Stimulated activated CD4-positive, alpha-beta T cell treated with anti-CD3 and anti-CD28 coated beads, Interleukin-4, amount 100 ng/mL, for 1 hour (primary cell): ENCODE measurements around the gene COQ10A.
A peak's percentile ranks its signal among the peaks of the same experiment; 100 is the strongest.

Experiments used
- DNase-seq: peaks from one replicate; pipeline ENCODE4 v3.0.0-alpha.2; 2020

The COQ10A gene

DNA sequence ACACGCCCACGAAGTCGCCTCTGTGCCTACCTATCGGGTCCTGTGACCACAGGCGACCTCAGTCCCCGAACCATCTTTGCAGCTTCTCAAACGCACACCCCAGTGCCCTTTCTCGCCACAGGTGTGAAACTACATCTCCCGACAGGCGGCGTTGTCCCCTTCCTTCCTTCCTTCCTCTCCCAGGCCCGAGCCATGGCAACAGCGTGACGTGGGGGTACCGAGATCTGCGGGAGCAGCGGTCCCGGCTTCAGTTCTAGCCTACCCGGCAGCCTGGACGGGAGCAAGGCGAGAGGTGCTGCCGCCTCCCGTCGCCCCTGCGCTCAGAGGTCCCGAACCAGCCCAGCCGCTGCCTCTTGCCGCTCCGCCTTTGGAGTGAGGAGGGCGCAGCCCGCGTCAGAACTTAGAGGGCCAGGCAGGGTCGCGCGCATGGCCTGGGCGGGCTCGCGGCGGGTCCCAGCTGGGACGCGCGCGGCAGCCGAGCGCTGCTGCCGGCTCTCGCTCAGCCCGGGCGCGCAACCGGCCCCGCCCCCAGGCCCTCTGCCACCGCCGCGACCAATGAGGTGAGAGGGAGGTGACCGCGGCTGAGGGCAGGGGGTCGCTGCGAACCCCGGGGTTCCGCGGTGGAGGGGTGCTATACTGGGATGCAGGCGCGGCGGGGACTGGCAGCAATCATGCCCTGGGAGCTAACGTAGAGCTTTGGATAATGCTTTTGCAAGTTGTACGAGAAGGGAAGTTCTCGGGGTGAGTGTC lies at the start of gene COQ10A:
Gene COQ10A, plus strand, starts transcription at position 250 of the 750 bp plus-strand sequence. Its CDS starts 177 bp downstream, at position 427.
- peak; percentile 83 for DNase-seq

- no peak for DNase-seq
Observed at GRCh38 chr12:56219840-56220239, 46.9 kb upstream of the COQ10A start.

DNA sequence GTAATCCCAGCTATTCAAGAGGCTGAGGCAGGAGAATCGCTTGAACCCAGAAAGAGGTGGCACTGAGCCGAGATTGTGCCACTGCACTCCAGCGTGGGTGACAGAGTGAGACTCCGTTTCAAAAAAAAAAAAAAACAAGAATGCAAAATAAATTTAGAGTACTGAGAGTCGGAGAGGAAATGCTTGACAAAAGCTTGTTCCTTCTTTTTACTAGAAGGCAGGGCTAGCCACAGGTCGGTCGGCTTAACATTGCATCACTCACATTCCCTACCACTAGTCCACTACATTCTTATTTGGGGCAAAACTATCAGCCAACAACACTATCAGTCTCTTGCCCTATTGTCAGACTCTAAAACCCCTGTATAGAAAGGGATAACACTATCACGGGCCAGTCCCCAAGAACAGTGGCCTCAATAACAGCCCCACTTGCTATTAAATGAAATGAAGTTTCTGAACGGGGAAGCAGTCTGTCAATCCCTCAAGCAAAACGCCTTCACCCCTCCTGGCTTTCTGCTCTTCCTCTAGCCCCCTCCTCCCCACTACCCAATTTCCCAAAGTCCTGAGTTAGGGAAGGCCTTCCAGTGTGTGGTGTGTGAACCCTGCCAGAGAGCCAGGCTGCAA lies 46.0 kb upstream of the COQ10A start:
- no peak for DNase-seq

DNA sequence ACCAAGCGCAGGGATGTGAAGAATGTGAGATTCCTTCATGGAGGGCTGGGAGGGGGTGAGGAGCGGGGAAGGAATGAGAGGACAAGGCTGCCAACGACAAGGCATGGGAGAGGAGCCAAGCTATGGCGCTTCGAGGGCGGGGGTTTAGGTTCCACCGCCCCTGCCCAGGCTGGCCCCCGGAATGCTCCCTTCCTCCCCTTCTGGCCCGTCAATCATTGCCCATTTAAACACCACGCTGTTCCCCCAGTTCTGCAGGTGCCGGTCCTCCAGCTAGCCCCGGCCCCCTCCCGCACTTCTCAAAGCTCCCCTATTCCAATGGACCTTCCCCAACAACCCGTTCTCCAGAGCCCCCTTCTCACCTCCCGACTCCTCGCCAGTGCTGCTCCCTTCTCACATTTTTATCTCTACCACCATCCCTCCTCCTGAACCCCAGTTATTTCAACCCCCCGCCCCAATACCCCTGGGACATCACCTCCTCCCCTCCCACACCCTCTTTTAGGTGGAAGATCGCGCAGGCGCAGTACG lies 45.4 kb upstream of the COQ10A start:
- DNase-seq: no peak

GRCh38 chr12:56221757-56222530 lies 44.8 kb upstream of the COQ10A start, which contains the start of gene RNF41:
Gene RNF41 (minus strand): TSS chr12:56221922. CDS start chr12:56214047, 7,875 bp downstream.
- peak; percentile 91 for DNase-seq

- DNase-seq: no peak
Observed at GRCh38 chr12:56222531-56222895, 44.2 kb upstream of the COQ10A start.

- DNase-seq: no peak
Observed at GRCh38 chr12:56223571-56224101, 43.1 kb upstream of the COQ10A start.

GRCh38 chr12:56224102-56224701 lies 42.5 kb upstream of the COQ10A start, which contains the start of gene NABP2:
Gene NABP2 (plus strand): TSS chr12:56224342. CDS start chr12:56224857, 515 bp downstream.
- DNase-seq: peak; percentile 93

- DNase-seq: no peak
Observed at GRCh38 chr12:56224954-56225353, 41.8 kb upstream of the COQ10A start.

DNA sequence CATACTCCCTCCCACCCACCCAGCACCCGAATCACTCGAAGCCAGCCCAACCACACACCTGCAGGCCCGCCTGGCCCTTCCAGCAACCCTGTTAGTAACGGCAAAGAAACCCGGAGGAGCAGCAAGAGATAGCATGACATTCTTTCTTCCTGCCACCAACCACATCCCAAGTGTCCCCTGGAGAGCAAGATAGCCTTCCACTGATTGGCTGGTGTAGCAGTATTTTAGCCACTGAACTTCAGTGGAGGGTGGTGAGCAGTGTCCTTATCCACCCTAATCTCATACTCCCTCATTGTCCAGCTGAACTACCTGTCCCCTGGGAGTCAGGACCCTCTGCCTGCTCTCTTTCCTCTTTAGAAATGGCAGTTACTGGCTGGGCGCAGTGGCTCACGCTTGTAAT lies 37.7 kb upstream of the COQ10A start:
- no peak for DNase-seq

GRCh38 chr12:56229916-56230431 lies 36.8 kb upstream of the COQ10A start, which contains the start of gene SLC39A5:
Gene SLC39A5 (plus strand): TSS chr12:56230051. CDS start chr12:56231275, 1,224 bp downstream.
- no peak for DNase-seq

DNA sequence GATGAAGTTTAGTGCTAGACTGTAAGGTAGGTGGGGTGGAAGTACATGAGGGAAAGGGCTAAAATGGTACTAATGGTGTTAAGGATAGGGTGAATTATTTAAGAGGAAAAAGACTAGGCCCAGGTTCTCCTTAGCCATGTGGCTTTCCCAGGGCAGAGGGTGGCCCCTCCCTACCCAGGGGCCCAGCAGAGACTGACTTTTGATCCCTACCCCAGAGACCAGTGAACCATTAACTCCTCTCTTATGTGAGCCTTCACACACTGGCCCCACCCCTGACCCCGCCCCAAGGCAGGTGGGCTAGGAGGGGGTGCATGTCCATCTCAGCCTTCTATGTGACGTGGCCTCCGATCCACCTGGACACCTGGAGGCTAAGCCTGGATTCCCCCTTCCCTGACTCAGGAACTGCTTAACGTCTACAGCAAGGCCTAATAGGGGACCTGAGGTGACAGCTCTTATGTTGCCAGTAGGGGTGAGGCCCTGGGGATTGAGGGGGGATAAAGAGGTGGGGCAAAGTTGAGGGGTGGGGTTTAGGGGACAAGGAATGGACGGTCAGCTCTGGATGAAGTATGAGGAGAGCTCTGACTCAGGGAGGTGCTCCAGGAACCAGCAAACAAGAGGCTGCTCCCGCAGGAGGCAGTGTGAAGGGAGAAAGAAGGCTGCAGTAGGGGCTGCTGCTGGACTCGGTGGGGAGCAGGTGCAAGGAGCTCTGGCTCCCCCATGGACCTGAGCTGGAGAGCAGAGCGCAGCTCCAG lies 36.1 kb upstream of the COQ10A start:
- DNase-seq: no peak

GRCh38 chr12:56231184-56231582 lies 35.6 kb upstream of the COQ10A start:
- DNase-seq: no peak

DNA sequence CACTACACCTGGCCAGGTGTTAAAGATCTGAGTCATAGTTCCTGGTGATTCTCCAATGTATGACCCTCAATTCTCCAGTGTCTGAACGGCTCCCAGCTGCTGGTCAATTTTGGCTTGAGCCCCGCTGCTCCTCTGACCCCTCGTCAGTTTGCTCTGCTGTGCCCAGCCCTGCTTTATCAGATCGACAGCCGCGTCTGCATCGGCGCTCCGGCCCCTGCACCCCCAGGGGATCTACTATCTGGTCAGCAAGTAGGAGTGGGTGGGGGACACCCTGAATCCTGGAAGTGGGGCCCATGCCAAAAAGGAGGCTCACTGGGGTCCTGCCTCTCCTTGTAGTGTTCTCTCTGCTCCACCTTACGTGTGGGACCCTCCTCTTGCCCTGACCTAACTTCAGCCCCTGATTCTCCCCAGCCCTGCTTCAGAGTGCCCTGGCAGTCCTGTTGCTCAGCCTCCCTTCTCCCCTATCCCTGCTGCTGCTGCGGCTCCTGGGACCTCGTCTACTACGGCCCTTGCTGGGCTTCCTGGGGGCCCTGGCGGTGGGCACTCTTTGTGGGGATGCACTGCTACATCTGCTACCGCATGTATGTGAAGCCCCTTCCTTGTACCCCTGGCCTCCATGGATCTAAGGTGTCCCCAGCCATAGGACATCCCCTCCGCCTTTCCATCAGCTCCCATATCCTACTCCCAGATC lies 31.9 kb upstream of the COQ10A start:
- DNase-seq: no peak

GRCh38 chr12:56236091-56236490 lies 30.7 kb upstream of the COQ10A start:
- no peak for DNase-seq

- no peak for DNase-seq
Observed at GRCh38 chr12:56236985-56237384, 29.8 kb upstream of the COQ10A start.

DNA sequence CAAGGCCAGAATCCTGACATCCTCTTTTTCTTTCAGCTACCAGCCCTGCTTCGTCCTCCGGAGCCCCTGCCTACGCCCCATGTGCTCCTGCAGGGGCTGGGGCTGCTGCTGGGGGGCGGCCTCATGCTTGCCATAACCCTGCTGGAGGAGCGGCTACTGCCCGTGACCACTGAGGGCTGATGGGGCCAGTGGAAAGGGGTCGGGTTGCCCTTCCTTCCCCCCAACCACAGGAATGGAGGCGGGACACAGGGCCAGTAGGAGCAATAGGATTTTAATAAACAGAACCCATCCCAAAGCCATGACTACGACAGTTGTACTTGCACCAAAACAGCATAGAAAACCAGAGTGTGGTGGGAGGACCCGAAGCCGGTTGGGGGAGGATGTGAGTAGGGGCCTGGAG lies 29.2 kb upstream of the COQ10A start:
- DNase-seq: no peak

- no peak for DNase-seq
Observed at GRCh38 chr12:56241424-56242303, 25.1 kb upstream of the COQ10A start.

GRCh38 chr12:56242986-56243385 lies 23.8 kb upstream of the COQ10A start:
- no peak for DNase-seq

GRCh38 chr12:56243731-56244181 lies 23.0 kb upstream of the COQ10A start:
- DNase-seq: no peak
